OCI-LY7 (cell line): ENCODE results near the gene ZFYVE28. TPM values are rescaled to one million over a fixed set of nuclear protein-coding genes. Genes with fewer than 3 reads are reported as not detected.

Source experiments
- BruUV-seq: library from RNA; stranded (reverse); fragments of 400-500 nt; replicated peaks from 2 replicates; lab custom pipeline; 2021; lab: Mats Ljungman, UMichigan
- CTCF ChIA-PET: fragments of 300-600 bp; sonication (Branson Sonifier 250); formaldehyde crosslinking; loops from one replicate; lab custom pipeline; 2022; ENCODE audit warnings: antibody characterized with exemption; ENCODE audit not compliant: unreplicated experiment; lab: Charles Lee
- POLR2A ChIA-PET: fragments of 300-600 bp; sonication (Branson Sonifier 250); formaldehyde crosslinking; loops from one replicate; lab custom pipeline; 2022; ENCODE audit warnings: antibody characterized with exemption; lab: Charles Lee
- DNase-seq: peaks from one replicate; pipeline ENCODE4 v3.0.0-alpha.2; 2015; ENCODE audit warnings: low spot score
- H2AFZ ChIP-seq: fragments of 200-600 bp; sonication (generic), shearing (Covaris generic); 2 replicates; pipeline ENCODE4 v1.6.1; 2014; ENCODE audit warnings: mild to moderate bottlenecking, antibody characterized with exemption, low read length, moderate library complexity
- H3K27ac ChIP-seq: fragments of 200-600 bp; sonication (generic); 2 replicates; pipeline ENCODE4 v1.5.1; 2014; ENCODE audit warnings: mixed run types, low read depth, mild to moderate bottlenecking, moderate library complexity, low read length, inconsistent platforms; ENCODE audit not compliant: poor library complexity, severe bottlenecking
- H3K36me3 ChIP-seq: fragments of 200-600 bp; sonication (generic); 2 replicates; pipeline ENCODE4 v1.6.1; 2014; ENCODE audit warnings: mild to moderate bottlenecking, antibody characterized with exemption, low read length, moderate library complexity, mixed read lengths; ENCODE audit not compliant: insufficient read depth
- H3K4me1 ChIP-seq: fragments of 200-600 bp; sonication (generic); 2 replicates; pipeline ENCODE4 v1.5.1; 2014; ENCODE audit warnings: mild to moderate bottlenecking, low read length; ENCODE audit not compliant: insufficient read depth, poor library complexity, severe bottlenecking
- H3K4me2 ChIP-seq: fragments of 200-600 bp; sonication (generic); 2 replicates; pipeline ENCODE4 v1.6.1; 2014; ENCODE audit warnings: mild to moderate bottlenecking, low read length
- H3K4me3 ChIP-seq: fragments of 200-600 bp; sonication (generic); 2 replicates; pipeline ENCODE4 v1.5.1; 2014; ENCODE audit warnings: mild to moderate bottlenecking, low read depth, low read length; ENCODE audit not compliant: poor library complexity, severe bottlenecking
- H3K79me2 ChIP-seq: fragments of 200-600 bp; sonication (generic); 2 replicates; pipeline ENCODE4 v1.6.1; 2016; ENCODE audit warnings: low read depth, mild to moderate bottlenecking, low read length, moderate library complexity, mixed read lengths; ENCODE audit not compliant: insufficient read depth
- H3K9me2 ChIP-seq: fragments of 200-600 bp; sonication (generic); 2 replicates; pipeline ENCODE4 v1.6.1; 2016; ENCODE audit warnings: mild to moderate bottlenecking, low read length, mixed read lengths; ENCODE audit not compliant: insufficient read depth
- H3K9me3 ChIP-seq: fragments of 200-600 bp; sonication (generic); 2 replicates; pipeline ENCODE4 v1.6.1; 2014; ENCODE audit warnings: mild to moderate bottlenecking, mixed run types, low read length, mixed read lengths
- H4K20me1 ChIP-seq: fragments of 200-600 bp; sonication (generic); 2 replicates; pipeline ENCODE4 v1.6.1; 2014; ENCODE audit warnings: mild to moderate bottlenecking, antibody characterized with exemption, low read length, moderate library complexity, mixed read lengths; ENCODE audit not compliant: insufficient read depth
- EZH2phosphoT487 ChIP-seq: fragments of 200-600 bp; sonication (generic); IDR thresholded peaks from 2 replicates; pipeline ENCODE4 v1.6.1; 2018; ENCODE audit warnings: low read depth, borderline replicate concordance, mild to moderate bottlenecking, mixed run types, antibody characterized with exemption, low read length, moderate library complexity, mixed read lengths
- intact Hi-C: fragments of 100-400 bp; cut with micrococcal nuclease; formaldehyde crosslinking; loops from one replicate; pipeline ENCODE4 v1.10.0; 2022; ENCODE audit not compliant: unreplicated experiment
- total RNA-seq, 2 experiments: library from RNA; depleted of rRNA in 1 of 2; stranded (reverse); fragments of >200 nt in 1 of 2; shearing (Covaris generic) in 1 of 2; gene quantifications; 2 replicates each; pipeline ENCODE4 v1.2.3, GENCODE V29; 2014 to 2022
- TF ChIP-seq, protein P1 (sequence below): fragments of 200-600 bp; sonication (generic); conservative IDR thresholded peaks from 2 replicates; pipeline ENCODE4 v1.5.1; 2014; ENCODE audit warnings: mild to moderate bottlenecking, antibody characterized with exemption, low read length, moderate library complexity, mixed read lengths

ZFYVE28 gene
- total RNA-seq, 2 experiments from 2014 or later = 0.32 TPM; not detected in 1

DNA sequence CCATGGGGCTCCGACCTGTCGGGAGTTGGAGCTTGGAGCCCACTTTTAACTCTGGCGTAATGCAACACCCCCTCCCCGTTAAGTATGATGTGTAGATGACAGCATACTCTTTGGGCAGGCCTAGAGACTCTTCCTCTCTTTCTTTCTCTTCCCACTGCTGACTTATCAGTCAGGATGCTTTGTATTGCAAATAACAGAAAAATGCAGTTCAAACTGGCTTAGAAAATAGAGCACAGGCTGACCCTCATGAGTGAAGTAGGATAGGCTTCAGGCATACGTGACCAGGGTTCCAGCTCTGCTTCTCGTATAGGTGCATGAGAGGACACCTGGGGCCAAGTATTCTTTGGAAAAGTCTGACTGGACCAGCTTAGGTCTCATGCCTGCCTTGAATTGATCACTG lies 27.1 kb upstream of the ZFYVE28 start:
- H3K36me3 ChIP-seq = no peaks in the 10 kb centered on the region

DNA sequence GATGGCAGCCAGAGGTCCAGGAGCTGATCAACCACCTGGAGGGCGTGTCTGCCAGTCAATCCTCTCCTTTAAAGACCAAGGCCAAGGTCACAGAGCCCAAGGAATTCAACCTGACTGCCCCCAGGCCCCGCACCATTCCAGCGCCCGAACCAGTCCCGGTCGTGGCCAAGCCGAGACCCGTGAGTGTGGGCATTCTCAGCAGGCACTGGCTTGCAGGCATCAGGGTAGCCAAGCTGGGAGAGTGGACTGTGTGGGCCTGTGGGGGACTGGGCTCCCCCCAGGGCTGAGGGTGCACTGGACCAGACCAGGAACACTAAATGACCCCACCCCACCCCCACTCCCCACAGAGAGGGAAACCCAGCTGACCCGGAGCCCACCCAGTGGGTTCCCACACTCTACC lies 26.7 kb upstream of the ZFYVE28 start:
- Histone ChIP-seq H3K4me1 (peaks cover 14% of the 10 kb centered on the region), H3K36me3 (no peaks in the 10 kb centered on the region), H3K27ac (no peak overlapping the region), H2AFZ (no peak overlapping the region), H3K9me3 (no peaks in the 10 kb centered on the region), H3K9me2 (no peaks in the 10 kb centered on the region), H3K4me3 (no peak overlapping the region), H4K20me1 (no peaks in the 10 kb centered on the region), H3K4me2 (no peak overlapping the region), H3K79me2 (no peaks in the 10 kb centered on the region)
- DNase-seq = no peak
- ChIA-PET CTCF (interaction anchor here (0.6 kb wide), 1 partner anchor 58 kb away, joined by 3 read pairs; no protein-coding TSS in a partner anchor), POLR2A (interaction anchor here (0.6 kb wide), 1 partner anchor 668 kb away, joined by 5 read pairs; no protein-coding TSS in a partner anchor)
- TF ChIP-seq EZH2phosphoT487 = no peak
- TF ChIP-seq, protein P1, sequence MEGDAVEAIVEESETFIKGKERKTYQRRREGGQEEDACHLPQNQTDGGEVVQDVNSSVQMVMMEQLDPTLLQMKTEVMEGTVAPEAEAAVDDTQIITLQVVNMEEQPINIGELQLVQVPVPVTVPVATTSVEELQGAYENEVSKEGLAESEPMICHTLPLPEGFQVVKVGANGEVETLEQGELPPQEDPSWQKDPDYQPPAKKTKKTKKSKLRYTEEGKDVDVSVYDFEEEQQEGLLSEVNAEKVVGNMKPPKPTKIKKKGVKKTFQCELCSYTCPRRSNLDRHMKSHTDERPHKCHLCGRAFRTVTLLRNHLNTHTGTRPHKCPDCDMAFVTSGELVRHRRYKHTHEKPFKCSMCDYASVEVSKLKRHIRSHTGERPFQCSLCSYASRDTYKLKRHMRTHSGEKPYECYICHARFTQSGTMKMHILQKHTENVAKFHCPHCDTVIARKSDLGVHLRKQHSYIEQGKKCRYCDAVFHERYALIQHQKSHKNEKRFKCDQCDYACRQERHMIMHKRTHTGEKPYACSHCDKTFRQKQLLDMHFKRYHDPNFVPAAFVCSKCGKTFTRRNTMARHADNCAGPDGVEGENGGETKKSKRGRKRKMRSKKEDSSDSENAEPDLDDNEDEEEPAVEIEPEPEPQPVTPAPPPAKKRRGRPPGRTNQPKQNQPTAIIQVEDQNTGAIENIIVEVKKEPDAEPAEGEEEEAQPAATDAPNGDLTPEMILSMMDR = no peak
- intact Hi-C loops = no loop called here
- BruUV-seq = no TSS peak

More for the DNA sequence above, 27.1 kb upstream of the ZFYVE28 start:
- intact Hi-C loops = no loop called here
- no TSS peak for BruUV-seq
- DNase-seq = no peak
- Histone ChIP-seq H3K27ac (no peak overlapping the region), H4K20me1 (no peaks in the 10 kb centered on the region), H3K9me3 (no peaks in the 10 kb centered on the region), H3K79me2 (no peaks in the 10 kb centered on the region), H2AFZ (no peak overlapping the region), H3K4me2 (no peak overlapping the region), H3K4me3 (no peak overlapping the region), H3K4me1 (peaks cover 18% of the 10 kb centered on the region), H3K9me2 (no peaks in the 10 kb centered on the region)
- TF ChIP-seq, protein P1 = no peak
- no peak for TF ChIP-seq EZH2phosphoT487
- POLR2A ChIA-PET = no interaction called here
- CTCF ChIA-PET = interaction anchor here (0.6 kb wide), 1 partner anchor 57 kb away, joined by 3 read pairs; no protein-coding TSS in a partner anchor

DNA sequence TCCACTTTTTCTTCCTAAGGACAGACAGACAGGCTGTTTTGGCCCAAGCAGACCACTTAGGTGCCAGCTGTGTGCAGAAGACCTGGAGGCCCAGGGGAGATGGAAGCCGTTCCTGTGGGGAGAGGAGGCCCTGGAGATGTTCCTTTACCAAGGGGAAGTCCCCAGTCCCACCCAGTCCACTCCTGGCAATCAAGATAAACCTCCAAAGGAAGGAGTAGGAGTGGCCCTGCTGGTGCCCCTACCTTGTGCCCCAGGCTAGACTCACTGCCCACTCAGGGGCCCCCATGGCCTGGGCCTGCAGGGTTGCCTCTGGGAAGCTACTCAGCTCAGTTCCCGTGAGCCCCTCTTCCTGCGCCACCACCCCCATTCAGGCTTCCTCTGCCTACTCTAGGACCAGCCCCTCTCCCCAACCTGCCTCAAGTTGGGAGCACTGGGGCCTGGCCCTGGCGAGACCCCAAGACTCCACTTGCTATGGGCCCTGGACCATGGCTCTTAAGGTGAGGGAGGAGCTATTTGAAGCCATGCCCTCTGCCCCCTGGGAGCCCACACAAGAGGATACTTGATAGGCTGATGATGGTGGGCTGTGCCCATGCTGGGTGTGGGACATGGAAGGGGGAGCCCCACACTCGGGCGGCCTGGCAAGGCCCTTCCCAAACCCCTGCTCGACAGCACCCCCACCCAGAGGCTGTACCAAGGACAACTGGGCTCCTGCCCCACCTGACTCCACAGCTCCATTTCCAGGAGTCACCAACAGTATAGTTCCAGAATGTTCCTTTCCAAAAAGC lies 25.7 kb upstream of the ZFYVE28 start:
- POLR2A ChIA-PET = no interaction called here
- Histone ChIP-seq H3K4me3 (no peak overlapping the region), H3K36me3 (no peaks in the 10 kb centered on the region), H3K79me2 (no peaks in the 10 kb centered on the region), H4K20me1 (no peaks in the 10 kb centered on the region), H3K4me1 (peaks cover 8% of the 10 kb centered on the region), H3K4me2 (no peak overlapping the region), H3K27ac (no peak overlapping the region), H3K9me2 (no peaks in the 10 kb centered on the region), H2AFZ (no peak overlapping the region), H3K9me3 (no peaks in the 10 kb centered on the region)
- no TSS peak for BruUV-seq
- CTCF ChIA-PET = interaction anchor here (1.1 kb wide), 1 partner anchor 9 kb away, joined by 3 read pairs; no protein-coding TSS in a partner anchor
- intact Hi-C loops = no loop called here
- no peak for DNase-seq
- no peak for TF ChIP-seq EZH2phosphoT487
- TF ChIP-seq, protein P1 = no peak
